ENCODE measurements around the gene GGT1.

The GGT1 gene

DNA sequence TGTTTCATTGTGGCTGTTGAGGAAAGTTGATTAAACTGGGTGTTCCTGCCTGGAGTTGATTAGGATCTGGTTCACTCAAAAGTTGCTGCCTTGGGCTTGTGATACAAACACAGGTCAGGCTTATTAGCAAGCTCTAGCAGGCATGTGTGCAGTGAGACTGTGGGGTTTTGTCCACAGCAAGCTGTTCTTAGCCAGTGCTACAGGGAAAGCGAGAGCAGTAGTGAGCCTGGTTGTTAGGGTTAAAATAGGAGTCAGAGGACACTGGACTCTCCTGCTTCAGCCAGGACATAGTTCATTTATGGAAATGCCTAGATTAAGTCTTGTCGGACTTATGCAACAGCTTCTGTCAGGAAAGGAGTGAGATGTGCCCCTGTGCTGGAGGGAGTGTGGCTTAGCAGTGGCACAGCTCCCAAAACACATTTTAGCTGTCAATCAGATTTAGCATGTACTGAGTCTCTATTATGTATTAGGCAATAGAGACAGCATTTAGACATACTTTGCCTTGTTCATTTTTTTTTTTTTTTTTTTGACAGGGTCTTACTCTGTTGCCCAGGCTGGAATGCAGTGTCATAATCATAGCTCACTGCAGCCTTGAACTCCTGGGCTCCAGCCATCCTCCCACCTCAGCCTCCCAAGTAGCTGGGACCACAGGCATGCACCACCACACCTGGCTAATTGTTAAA is 38.5 kb upstream of the GGT1 start:
- TF ChIP-seq, protein P1, sequence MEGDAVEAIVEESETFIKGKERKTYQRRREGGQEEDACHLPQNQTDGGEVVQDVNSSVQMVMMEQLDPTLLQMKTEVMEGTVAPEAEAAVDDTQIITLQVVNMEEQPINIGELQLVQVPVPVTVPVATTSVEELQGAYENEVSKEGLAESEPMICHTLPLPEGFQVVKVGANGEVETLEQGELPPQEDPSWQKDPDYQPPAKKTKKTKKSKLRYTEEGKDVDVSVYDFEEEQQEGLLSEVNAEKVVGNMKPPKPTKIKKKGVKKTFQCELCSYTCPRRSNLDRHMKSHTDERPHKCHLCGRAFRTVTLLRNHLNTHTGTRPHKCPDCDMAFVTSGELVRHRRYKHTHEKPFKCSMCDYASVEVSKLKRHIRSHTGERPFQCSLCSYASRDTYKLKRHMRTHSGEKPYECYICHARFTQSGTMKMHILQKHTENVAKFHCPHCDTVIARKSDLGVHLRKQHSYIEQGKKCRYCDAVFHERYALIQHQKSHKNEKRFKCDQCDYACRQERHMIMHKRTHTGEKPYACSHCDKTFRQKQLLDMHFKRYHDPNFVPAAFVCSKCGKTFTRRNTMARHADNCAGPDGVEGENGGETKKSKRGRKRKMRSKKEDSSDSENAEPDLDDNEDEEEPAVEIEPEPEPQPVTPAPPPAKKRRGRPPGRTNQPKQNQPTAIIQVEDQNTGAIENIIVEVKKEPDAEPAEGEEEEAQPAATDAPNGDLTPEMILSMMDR (conservative IDR thresholded peaks at IDR 0.05; ENCODE audit: low read depth, low read length), result no peak
- no peak for DNase-seq (ENCODE audit: low read depth)
- H3K4me3 ChIP-seq (ENCODE audit: low read length), result no peak overlapping the region

- no peak for DNase-seq (ENCODE audit: low read depth)
- no peak overlapping the region for H3K4me3 ChIP-seq (ENCODE audit: low read length)
- TF ChIP-seq, protein P1 (conservative IDR thresholded peaks at IDR 0.05; ENCODE audit: low read depth, low read length), result no peak
Observed at GRCh38 chr22:24565077-24565476, 37.9 kb upstream of the GGT1 start.

GRCh38 chr22:24566899-24567511 is 36.0 kb upstream of the GGT1 start:
- TF ChIP-seq, protein P1 (conservative IDR thresholded peaks at IDR 0.05; ENCODE audit: low read depth, low read length), result no peak
- DNase-seq (ENCODE audit: low read depth), result no peak
- H3K4me3 ChIP-seq (ENCODE audit: low read length), result no peak overlapping the region

- no peak overlapping the region for H3K4me3 ChIP-seq (ENCODE audit: low read length)
Observed at GRCh38 chr22:24567668-24568067, 35.3 kb upstream of the GGT1 start.

GRCh38 chr22:24571266-24571665 is 31.7 kb upstream of the GGT1 start:
- no peak for DNase-seq (ENCODE audit: low read depth)
- TF ChIP-seq, protein P1 (conservative IDR thresholded peaks at IDR 0.05; ENCODE audit: low read depth, low read length), result no peak
- H3K4me3 ChIP-seq (ENCODE audit: low read length), result no peak overlapping the region

More at GRCh38 chr22:24567668-24568067, 35.3 kb upstream of the GGT1 start:
- TF ChIP-seq, protein P1 (conservative IDR thresholded peaks at IDR 0.05; ENCODE audit: low read depth, low read length), result no peak
- DNase-seq (ENCODE audit: low read depth), result no peak

GRCh38 chr22:24576778-24577177 is 26.2 kb upstream of the GGT1 start:
- TF ChIP-seq, protein P1 (conservative IDR thresholded peaks at IDR 0.05; ENCODE audit: low read depth, low read length), result no peak
- no peak for DNase-seq (ENCODE audit: low read depth)

More at GRCh38 chr22:24576778-24577177, 26.2 kb upstream of the GGT1 start:
- H3K4me3 ChIP-seq (ENCODE audit: low read length), result no peak overlapping the region
